Measurements from ENCODE around the gene MFAP3L.
"Not testable (repeated sequence)": the region's sequence is repeated elsewhere in the genome, so short reads cannot be mapped to it uniquely, and the experiment has no call there.

Gene MFAP3L

GRCh38 chr4:169987327-169988228, 38.6 kb downstream of the MFAP3L start:
- no peak for DNase-seq (ENCODE audit: low read depth)

GRCh38 chr4:169986369-169986768, 39.8 kb downstream of the MFAP3L start:
- no peak for DNase-seq (ENCODE audit: low read depth)

GRCh38 chr4:169985881-169986280, 40.3 kb downstream of the MFAP3L start:
- no peak for DNase-seq (ENCODE audit: low read depth)

- no peak for DNase-seq (ENCODE audit: low read depth)
These were observed 41.5 kb downstream of the MFAP3L start for GRCh38 chr4:169984745-169985144.

- no peak for DNase-seq (ENCODE audit: low read depth)
These were observed 42.0 kb downstream of the MFAP3L start for GRCh38 chr4:169984173-169984572.

GRCh38 chr4:169976951-169977350, 49.2 kb downstream of the MFAP3L start:
- no peak for DNase-seq (ENCODE audit: low read depth)

GRCh38 chr4:169975838-169976796, 50.1 kb downstream of the MFAP3L start:
- DNase-seq (ENCODE audit: low read depth): no peak

- DNase-seq (ENCODE audit: low read depth): no peak
These were observed 50.9 kb downstream of the MFAP3L start for GRCh38 chr4:169975131-169975837.

- no peak for DNase-seq (ENCODE audit: low read depth)
These were observed 54.7 kb downstream of the MFAP3L start for GRCh38 chr4:169971456-169972015.

- no peak for DNase-seq (ENCODE audit: low read depth)
These were observed 57.2 kb downstream of the MFAP3L start for GRCh38 chr4:169968999-169969398.

- no peak for DNase-seq (ENCODE audit: low read depth)
These were observed 62.2 kb downstream of the MFAP3L start for GRCh38 chr4:169963998-169964397.

GRCh38 chr4:169959254-169959653, 66.9 kb downstream of the MFAP3L start:
- DNase-seq (ENCODE audit: low read depth): no peak

- no peak for DNase-seq (ENCODE audit: low read depth)
These were observed 67.6 kb downstream of the MFAP3L start for GRCh38 chr4:169958629-169959028.

- no peak for DNase-seq (ENCODE audit: low read depth)
These were observed 68.4 kb downstream of the MFAP3L start for GRCh38 chr4:169957785-169958184.

- no peak for DNase-seq (ENCODE audit: low read depth)
These were observed 69.9 kb downstream of the MFAP3L start for GRCh38 chr4:169956091-169956843.

- DNase-seq (ENCODE audit: low read depth): no peak
These were observed 70.7 kb downstream of the MFAP3L start for GRCh38 chr4:169955521-169955920.

GRCh38 chr4:169952236-169953002, 73.8 kb downstream of the MFAP3L start:
- DNase-seq (ENCODE audit: low read depth): no peak

- no peak for DNase-seq (ENCODE audit: low read depth)
These were observed 77.9 kb downstream of the MFAP3L start for GRCh38 chr4:169948271-169948670.

GRCh38 chr4:169945636-169946035, 80.6 kb downstream of the MFAP3L start:
- DNase-seq (ENCODE audit: low read depth): no peak

GRCh38 chr4:169943601-169944000, 82.6 kb downstream of the MFAP3L start:
- DNase-seq (ENCODE audit: low read depth): not testable (repeated sequence)
